ENCODE measurements around the gene MBOAT1. TPM values are rescaled to one million over a fixed set of nuclear protein-coding genes. Genes with fewer than 3 reads are reported as not detected.
"Not testable (repeated sequence)": the region's sequence is repeated elsewhere in the genome, so short reads cannot be mapped to it uniquely, and the experiment has no call there.

The MBOAT1 gene
- total RNA-seq, 1 donor from 2014 or later = 9.6 TPM

- TF ChIP-seq POLR2AphosphoS5 (IDR thresholded peaks at IDR 0.05; ENCODE audit: insufficient read depth in 1 of 2, low read depth in 1 of 2) = no peak
- TF ChIP-seq POLR2A (IDR thresholded peaks at IDR 0.05) = no peak
- TF ChIP-seq CTCF (IDR thresholded peaks at IDR 0.05) = no peak
- no peak for DNase-seq (ENCODE audit: extremely low spot score in 2 of 2)
- intact Hi-C loops (cut with DNase I) = no loop called here
- peaks cover 0 to 16% of the 10 kb centered on the region in 2 donors for H3K36me3 ChIP-seq
- no peak overlapping the region for H3K27ac ChIP-seq
- no peaks in the 10 kb centered on the region for H3K4me1 ChIP-seq
- H3K4me3 ChIP-seq = no peak overlapping the region
- H3K27me3 ChIP-seq = no peaks in the 10 kb centered on the region
- H3K9me3 ChIP-seq = no peaks in the 10 kb centered on the region
These were observed 64.8 kb downstream of the MBOAT1 start for GRCh38 chr6:20147469-20147868.

- H3K4me1 ChIP-seq; H3K4me3 ChIP-seq; H3K27ac ChIP-seq; H3K27me3 ChIP-seq; H3K9me3 ChIP-seq; intact Hi-C loops (cut with DNase I); DNase-seq (ENCODE audit: extremely low spot score in 2 of 2): not testable (repeated sequence)
- H3K36me3 ChIP-seq = peaks cover 0 to 16% of the 10 kb centered on the region in 2 donors
These were observed 65.4 kb downstream of the MBOAT1 start for GRCh38 chr6:20146831-20147230.

- H3K9me3 ChIP-seq = no peaks in the 10 kb centered on the region
- H3K27ac ChIP-seq = no peak overlapping the region
- peaks cover 0 to 16% of the 10 kb centered on the region in 2 donors for H3K36me3 ChIP-seq
- no peaks in the 10 kb centered on the region for H3K27me3 ChIP-seq
- no peaks in the 10 kb centered on the region for H3K4me1 ChIP-seq
- no peak for DNase-seq (ENCODE audit: extremely low spot score in 2 of 2)
- H3K4me3 ChIP-seq = no peak overlapping the region
- TF ChIP-seq POLR2A (IDR thresholded peaks at IDR 0.05) = no peak
- TF ChIP-seq CTCF (IDR thresholded peaks at IDR 0.05) = no peak
- intact Hi-C loops (cut with DNase I) = no loop called here
These were observed 66.0 kb downstream of the MBOAT1 start for GRCh38 chr6:20146291-20146690.

- TF ChIP-seq CTCF (IDR thresholded peaks at IDR 0.05) (no peak), POLR2AphosphoS5 (IDR thresholded peaks at IDR 0.05; ENCODE audit: insufficient read depth in 1 of 2, low read depth in 1 of 2) (no peak), POLR2A (IDR thresholded peaks at IDR 0.05) (no peak)
- intact Hi-C loops (cut with DNase I) = no loop called here
- DNase-seq (ENCODE audit: extremely low spot score in 2 of 2) = no peak
- Histone ChIP-seq H3K36me3 (peaks cover 0 to 13% of the 10 kb centered on the region in 2 donors), H3K4me1 (no peaks in the 10 kb centered on the region), H3K4me3 (no peak overlapping the region), H3K27ac (no peak overlapping the region), H3K9me3 (no peaks in the 10 kb centered on the region), H3K27me3 (no peaks in the 10 kb centered on the region)
These were observed 69.4 kb downstream of the MBOAT1 start for GRCh38 chr6:20142866-20143265.

GRCh38 chr6:20141931-20142330, 70.3 kb downstream of the MBOAT1 start:
- intact Hi-C loops (cut with DNase I) = no loop called here
- Histone ChIP-seq H3K4me1 (no peaks in the 10 kb centered on the region), H3K27ac (no peak overlapping the region), H3K9me3 (no peaks in the 10 kb centered on the region), H3K4me3 (no peak overlapping the region), H3K27me3 (no peaks in the 10 kb centered on the region), H3K36me3 (peaks cover 0 to 13% of the 10 kb centered on the region in 2 donors)
- TF ChIP-seq POLR2AphosphoS5 (IDR thresholded peaks at IDR 0.05; ENCODE audit: insufficient read depth in 1 of 2, low read depth in 1 of 2) (no peak), POLR2A (IDR thresholded peaks at IDR 0.05) (no peak), CTCF (IDR thresholded peaks at IDR 0.05) (no peak)
- no peak for DNase-seq (ENCODE audit: extremely low spot score in 2 of 2)

- intact Hi-C loops (cut with DNase I); DNase-seq (ENCODE audit: extremely low spot score in 2 of 2); H3K27me3 ChIP-seq; H3K27ac ChIP-seq; H3K4me1 ChIP-seq; H3K9me3 ChIP-seq; H3K4me3 ChIP-seq: not testable (repeated sequence)
- peaks cover 0 to 13% of the 10 kb centered on the region in 2 donors for H3K36me3 ChIP-seq
These were observed 72.9 kb downstream of the MBOAT1 start for GRCh38 chr6:20139127-20139963.
